HG03175 (cell line): Measurements from ENCODE around the gene PHLPP2.
A peak's percentile ranks its signal among the peaks of the same experiment; 100 is the strongest.
"Not testable (repeated sequence)": the region's sequence is repeated elsewhere in the genome, so short reads cannot be mapped to it uniquely, and the experiment has no call there.

Experiments
- ATAC-seq: cut with Tn5 transposase; IDR thresholded peaks from one replicate; pipeline ENCODE4 v1.9.1; 2021; ENCODE audit warnings: mild to moderate bottlenecking, moderate library complexity; ENCODE audit not compliant: unreplicated experiment

Gene PHLPP2

DNA sequence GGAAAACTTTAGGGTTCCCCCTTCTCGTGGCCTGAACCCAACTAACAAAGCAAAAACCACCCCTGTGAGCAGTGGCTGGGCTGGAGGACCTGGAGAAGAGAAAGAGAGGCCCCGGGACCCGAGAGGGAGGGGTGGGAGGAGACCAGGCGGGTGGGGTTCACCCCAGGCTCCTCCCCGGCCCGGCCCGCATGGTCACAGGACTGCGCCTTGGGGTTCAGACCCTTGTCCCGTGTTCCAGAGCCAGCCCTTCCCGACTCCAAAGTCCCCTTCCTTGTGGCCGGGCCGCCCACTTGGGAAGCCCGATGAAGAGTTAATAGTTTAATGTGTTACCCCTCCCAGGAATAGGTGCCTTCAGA lies 97.7 kb downstream of the PHLPP2 start:
- ATAC-seq: no peak

DNA sequence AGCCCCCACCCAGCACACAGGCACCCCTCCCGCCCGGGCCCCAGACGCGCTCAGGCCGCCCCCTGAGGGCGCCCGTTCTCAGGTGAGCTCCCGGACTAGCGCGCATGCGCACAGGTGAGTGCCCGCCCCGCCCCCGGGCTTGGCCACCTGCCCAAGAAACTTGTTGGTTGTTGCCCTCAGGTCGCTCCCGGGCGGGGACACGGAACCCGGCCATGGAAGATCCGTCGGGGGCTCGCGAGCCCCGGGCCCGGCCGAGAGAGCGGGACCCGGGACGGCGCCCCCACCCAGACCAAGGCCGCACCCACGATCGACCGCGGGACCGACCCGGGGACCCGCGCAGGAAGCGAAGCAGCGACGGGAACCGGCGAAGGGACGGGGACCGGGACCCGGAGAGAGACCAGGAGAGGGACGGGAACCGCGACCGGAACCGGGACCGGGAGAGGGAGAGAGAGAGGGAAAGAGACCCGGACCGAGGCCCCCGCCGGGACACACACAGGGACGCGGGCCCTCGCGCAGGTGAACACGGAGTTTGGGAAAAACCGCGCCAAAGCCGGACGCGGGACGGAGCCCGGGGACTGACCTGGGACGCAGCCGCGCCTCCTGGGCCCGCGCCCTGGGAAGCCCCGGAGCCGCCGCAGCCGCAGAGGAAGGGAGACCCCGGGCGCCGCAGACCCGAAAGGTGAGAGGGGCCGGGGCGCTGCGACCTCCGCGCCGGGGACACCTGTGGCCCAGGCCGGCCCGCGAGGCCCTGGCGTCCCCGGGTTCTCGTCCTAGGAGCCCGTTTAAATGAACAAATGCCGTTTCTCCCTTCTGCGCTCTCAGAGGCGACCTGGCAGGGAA lies 98.3 kb downstream of the PHLPP2 start, which contains the start of gene MARVELD3:
Gene MARVELD3, plus strand, starts transcription at position 167 of the 840 bp plus-strand sequence. Its CDS starts 46 bp downstream, at position 213.
- ATAC-seq: no peak

DNA sequence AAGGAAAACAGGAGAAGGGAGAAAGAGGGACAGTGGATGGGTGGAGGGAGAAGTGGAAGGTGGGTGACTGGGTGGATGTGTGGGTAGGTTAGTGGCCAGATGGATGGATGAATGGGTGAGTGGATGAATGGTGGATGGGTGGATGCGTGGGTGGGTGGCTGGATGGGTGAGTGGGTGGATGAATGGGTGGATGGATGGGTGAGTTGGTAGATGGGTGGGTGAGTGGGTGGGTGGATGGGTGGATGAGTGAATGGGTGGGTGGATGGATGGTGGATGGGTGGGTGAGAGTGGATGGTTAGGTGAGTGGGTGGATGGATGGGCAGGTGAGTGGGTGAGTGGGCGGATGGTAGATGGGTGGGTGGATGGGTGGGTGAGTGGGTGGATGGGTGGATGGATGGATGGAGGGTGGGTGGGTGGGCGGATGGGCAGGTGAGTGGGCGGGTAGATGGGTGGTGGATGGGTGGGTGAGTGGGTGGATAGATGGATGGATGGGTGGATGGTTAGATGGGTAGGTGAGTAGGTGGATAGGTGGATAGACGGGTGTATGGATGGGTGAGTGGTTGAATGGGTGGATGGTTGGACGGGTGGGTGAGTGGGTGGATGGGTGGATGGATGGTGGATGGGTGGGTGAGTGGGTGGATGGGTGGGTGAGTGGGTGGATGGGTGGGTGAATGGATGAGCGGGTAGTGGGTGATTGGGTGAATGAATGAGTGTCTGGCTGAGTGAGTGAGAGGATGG lies 99.2 kb downstream of the PHLPP2 start:
- ATAC-seq: no peak

DNA sequence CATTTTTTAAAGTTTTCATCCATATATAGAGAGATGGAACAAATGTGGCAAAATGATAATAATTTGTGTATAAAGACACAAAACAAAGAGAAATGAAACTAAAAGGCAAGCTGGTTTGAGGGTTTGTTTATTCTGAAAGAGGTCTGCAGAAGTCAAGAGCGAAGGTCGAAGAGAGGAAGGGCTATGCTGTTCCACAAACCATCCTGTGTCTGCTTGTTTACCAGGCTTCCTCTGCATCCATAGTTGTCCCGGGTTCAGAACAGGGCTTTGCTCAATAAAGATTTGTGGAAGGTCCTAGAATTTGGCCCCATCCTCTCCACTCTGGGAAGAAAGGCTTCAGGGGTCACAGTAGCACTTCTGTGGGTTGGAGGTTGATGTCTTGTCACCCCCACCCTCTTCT lies 100.9 kb downstream of the PHLPP2 start:
- ATAC-seq: no peak

DNA sequence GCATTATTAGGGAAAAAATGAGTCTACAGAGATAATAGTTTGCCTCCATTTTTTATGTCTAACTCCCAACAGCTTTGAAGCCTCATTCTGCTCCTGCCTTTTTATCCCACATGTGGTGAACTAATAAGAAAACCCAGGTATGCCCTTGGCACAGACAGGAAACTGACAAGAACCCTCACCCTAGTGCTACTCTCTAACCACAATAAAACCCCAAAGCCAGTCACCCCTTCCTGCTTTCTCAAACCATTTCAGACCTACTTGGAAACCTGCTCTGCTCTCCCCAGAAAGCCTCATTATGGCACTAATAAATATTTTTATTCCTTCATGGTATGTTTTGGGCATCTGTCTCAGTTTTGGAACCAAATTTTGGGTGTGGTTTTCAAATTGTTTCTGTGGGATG lies 102.4 kb downstream of the PHLPP2 start:
- no peak for ATAC-seq

DNA sequence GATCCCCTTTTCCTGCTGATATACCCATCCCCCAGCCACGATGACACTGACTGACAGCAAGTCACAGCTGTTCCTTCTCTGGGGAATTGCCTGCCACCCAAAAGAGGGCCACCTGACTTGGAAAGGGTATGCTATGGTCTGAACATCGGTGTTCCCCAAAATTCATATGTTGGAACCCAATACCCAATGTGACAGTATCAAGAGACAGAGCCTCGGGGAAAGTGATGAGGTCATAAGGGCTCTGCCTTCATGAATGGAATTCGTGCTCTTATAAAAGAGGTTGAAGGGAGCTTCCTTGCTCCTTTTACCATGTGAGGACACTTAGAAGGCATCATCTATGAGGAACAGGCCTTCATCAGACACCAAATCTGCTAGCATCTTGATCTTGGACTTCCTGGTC lies 106.1 kb downstream of the PHLPP2 start:
- ATAC-seq: no peak

DNA sequence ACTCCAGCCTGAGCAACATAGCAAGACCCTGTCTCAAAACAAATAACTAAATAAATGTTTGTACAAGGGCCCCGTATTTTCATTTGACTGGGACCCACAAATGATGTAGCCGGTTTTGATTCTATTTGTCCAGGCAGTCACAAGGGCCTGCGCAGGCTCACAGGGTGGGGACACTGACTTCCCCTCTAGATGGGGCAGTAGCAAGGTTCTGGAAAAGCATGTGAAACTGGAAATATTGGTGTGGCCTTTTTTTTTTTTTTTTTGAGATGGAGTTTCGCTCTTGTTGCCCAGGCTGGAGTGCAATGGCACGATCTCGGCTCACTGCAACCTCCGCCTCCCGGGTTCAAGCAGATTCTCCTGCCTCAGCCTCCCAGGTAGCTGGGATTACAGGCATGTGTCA lies 109.5 kb downstream of the PHLPP2 start:
- ATAC-seq: not testable (repeated sequence)

DNA sequence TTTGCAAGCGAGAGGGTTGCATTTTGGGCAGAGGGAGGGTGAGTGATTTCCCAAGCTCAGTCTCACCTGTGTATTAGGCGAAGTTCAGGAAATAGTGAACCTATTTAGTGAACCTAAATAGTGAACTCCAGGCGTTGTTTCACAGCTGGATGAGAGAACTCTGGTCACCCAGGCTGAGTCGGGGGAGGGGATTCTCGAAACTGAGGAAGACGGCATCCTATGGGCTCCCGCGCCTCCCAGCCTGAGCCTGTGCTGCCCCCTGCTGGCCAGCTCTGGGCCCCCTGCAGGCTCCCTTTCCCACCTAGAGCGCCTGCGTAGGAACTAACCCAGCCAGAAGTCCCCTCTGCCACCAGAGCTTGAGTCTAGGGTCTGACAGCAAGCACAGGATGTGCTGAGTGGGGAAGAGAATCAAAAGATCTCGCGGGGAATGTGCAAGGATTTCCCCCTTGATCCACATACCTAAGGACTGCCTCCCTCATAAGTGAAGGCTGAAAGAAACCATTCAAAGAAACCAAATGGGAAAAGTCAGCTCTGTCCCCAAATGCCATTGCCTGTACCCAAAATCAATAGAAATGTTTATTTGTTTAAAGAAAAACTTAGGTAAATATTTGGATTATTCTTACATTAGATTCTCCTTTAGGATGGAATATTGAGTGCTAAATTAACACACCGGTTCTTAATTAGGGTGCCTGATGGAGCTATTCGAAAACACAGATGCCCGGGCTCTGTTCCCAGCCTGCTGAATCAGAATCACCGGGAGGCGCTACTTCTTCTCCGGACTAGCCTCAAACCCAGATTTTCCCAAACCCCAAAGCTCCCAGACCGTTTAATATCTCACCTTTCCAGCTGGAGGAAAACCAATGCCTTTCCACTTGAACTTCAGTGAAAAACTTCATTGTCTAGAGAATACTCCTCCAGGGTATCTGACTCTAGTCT lies 113.3 kb downstream of the PHLPP2 start:
- peak; percentile 46 for ATAC-seq

DNA sequence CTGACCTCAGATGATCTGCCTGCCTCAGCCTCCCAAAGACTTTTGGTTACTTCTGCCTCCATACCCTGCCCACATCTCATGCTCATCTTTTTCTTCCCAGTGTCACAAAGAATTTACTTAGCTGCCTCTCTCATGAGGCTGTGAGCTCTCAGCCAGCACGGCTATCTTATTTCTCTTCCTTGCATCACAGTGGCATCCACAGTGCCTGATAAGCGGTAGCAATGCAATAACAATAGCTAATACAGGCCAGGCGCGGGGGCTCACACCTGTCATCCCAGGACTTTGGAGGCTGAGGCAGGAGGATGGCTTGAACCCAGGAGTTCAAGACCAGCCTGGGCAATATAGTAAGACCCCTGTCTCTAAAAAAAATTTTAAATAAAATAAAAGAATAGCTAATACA lies 114.1 kb downstream of the PHLPP2 start:
- ATAC-seq: no peak

DNA sequence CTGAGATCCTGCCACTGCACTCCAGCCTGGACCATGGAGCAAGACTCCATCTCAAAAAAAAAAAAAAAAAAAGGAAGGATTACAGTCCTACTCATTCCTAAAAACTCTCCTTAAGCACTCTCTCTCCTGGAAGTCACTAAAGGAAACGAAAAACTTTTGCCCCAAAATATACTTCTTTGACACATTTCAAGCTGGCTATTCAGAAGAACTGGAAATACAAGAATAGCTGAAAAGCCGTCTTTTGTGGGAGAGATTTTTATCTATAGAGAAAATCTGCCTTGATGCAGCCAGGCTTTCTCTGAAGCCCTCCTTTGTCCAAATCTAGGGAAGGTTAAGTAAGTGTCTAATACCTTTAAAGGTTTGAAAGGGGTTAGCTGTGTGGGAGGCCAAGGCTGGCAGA lies 115.4 kb downstream of the PHLPP2 start:
- no peak for ATAC-seq

DNA sequence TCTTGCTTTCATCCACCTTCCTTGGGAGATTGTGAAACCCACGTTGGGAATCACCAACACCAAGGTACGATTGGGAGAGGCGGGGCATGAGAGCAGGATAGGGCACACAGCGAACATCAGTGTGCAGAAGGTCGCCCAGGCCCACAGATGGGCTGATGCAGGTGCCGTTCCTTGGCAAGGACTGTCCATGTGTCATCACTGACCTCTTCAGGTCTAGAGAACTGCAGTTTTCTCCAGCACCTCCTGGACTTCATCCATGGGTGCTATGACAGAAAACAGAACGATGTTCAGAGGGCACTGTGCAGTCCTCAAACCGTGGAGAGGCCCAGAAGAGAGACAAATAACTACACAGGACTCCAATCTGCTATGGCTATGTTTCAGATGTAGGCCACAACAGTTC lies 123.7 kb downstream of the PHLPP2 start:
- no peak for ATAC-seq

DNA sequence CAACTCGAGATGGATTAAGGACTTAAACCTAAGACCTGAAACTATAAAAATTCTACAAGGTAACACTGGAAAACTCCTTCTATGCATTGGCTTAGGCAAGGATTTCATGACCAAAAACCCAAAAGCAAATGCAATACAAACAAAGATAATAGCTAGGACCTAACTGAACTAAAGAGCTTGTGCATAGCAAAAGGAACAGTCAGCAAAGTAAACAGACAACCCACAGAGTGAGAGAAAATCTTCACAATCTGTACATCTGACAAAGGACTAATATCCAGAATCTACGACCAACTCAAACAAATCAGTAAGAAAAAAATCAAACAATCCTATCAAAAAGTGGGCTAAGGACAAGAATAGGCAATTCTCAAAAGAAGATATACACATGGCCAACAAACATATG lies 126.1 kb downstream of the PHLPP2 start:
- ATAC-seq: not testable (repeated sequence)

DNA sequence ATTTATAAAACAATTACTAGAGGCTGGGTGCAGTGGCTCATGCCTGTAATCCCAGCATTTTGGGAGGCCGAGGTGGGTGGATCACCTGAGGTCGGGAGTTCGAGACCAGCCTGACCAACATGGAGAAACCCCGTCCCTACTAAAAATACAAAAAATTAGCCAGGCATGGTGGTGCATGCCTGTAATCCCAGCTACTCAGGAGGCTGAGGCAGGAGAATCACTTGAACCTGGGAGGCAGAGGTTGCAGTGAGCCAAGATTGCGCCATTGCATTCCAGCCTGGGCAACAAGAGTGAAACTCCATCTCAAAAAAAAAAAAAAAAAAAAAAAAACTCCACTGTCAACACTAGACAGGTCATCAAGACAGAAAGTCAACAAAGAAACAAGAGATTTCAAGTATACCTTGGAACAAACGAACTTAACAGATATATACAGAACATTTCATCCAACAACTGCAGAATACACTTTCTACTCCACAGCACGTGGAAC lies 129.1 kb downstream of the PHLPP2 start:
- ATAC-seq: not testable (repeated sequence)
